HG02981 (cell line): ENCODE measurements around the gene GATA1.

Experiments used
- ATAC-seq: cut with Tn5 transposase; IDR thresholded peaks from one replicate; pipeline ENCODE4 v1.9.1; 2021; ENCODE audit warnings: mild to moderate bottlenecking, moderate library complexity; ENCODE audit not compliant: unreplicated experiment

Gene GATA1

DNA sequence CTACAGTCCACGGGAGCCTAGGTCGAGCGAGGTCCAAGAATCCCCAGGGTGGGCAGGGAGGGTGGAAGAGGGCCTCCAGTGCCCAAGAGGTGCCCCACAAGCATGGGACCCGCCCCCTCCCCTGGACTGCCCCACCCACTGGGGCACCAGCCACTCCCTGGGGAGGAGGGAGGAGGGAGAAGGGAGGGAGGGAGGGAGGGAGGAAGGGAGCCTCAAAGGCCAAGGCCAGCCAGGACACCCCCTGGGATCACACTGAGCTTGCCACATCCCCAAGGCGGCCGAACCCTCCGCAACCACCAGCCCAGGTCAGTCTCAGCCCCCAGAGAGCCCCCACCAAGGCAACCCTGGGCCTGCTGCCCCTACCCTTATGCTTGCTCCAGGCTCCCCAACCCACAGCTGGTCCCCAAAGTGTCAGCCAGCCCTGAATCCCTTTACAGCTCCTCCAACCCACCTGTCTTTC, at the start of gene GATA1:
Gene GATA1 (plus strand): TSS at position 250 of the 460 bp plus-strand sequence. CDS start 4,520 bp downstream, outside the sequence.
- ATAC-seq: no peak

DNA sequence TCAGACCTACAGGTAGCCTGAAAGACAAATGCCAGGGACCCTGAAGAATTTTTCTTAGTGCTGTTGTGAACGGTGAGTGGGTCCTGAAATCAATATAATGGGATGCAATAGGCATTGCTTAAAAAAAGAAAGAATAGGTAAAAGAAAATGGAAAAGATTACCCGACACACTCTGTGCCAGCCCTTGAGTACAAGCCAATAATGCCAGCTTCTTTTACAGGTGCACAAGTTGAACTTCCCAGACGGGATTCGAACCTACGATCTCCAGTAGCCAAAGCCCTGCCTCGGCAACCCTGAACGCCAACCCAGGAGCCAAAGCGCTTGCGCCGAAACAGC, 49.5 kb upstream of the GATA1 start:
- ATAC-seq: no peak

DNA sequence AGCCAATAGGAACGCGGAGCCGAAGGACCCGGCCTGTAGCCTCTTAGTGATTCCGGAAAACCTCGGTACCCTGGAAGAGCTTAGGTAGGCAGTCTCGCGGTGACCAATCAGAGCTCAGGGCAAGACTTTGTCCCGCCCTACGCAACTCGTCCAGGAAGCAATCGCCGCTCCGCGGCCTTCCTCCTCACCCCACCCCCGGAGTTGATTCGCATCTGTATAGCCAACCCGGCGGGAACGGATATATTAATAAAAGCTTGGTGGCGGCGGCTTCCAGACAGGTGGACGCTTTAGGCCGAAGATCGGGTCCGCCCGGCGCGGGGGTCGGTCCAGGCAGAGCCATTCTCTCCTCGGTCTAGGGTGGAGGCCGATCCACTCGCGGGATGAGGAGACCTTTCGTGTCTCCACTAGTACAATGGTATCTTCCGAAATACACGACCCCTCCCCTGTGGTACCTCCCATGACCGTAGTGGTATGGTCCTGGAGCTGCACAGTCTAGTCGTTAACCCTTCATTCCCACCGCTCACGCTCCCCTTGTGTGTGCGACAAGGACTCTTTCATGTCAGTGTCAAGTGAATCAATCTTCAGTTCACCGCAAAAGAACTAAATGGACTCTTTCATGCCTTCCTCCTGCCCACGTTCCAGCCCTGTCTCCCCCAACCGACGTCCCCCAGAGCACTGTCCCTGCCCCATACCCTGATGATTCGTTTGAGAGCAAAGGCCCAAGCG, 49.0 kb upstream of the GATA1 start:
- peak; percentile 98 for ATAC-seq

DNA sequence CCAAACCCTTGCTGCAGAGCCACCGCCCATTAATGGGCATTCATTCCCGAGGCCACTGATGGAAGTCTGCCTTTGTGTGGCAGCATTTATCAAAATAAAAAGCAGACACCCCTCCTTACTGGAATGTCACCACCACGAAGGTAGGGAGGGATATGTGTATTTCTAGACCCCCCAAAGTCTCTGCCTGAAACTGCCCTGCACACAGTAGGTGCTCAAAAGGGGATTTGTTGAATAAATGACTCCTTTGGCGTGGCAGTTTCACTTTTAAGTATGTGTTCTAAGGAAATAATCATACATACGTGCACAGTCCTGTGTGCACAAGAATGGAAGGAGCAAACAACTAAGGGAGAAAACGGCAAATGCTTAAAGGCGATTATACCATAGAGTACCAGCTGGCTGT, 48.5 kb upstream of the GATA1 start:
- no peak for ATAC-seq

- no peak for ATAC-seq
These were observed 44.6 kb upstream of the GATA1 start for GRCh38 chrX:48741834-48742233.

GRCh38 chrX:48745222-48745621, 41.2 kb upstream of the GATA1 start:
- ATAC-seq: no peak

DNA sequence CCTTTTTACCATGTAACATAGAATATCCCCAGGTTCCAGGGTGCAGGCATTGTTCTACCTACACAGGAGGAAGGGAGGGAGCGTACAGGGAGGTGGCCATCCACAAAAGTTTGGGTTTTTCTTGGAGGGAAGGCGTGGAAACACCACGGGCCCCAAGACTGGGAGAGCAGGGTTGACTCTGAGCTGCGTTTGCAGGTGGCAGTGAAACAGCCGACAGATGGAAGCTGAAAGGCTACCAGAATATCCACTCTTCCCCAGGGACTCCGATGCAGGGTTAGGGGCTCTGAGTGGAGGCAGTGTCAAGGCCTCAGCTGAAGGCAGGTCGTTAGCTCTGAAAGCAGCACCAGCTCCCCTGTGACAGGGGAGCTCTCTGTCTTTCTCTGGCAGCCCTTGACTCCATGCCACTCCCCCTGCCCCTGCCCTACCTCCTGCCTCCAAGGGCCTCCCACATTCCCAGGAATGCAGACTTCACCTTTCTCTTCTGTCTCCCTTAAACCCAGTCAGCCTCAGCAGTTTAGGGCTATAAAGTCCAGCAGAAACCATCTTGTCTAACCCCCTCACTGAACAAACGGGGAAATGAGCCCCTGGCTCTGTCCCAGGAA, 38.9 kb upstream of the GATA1 start:
- ATAC-seq: no peak

DNA sequence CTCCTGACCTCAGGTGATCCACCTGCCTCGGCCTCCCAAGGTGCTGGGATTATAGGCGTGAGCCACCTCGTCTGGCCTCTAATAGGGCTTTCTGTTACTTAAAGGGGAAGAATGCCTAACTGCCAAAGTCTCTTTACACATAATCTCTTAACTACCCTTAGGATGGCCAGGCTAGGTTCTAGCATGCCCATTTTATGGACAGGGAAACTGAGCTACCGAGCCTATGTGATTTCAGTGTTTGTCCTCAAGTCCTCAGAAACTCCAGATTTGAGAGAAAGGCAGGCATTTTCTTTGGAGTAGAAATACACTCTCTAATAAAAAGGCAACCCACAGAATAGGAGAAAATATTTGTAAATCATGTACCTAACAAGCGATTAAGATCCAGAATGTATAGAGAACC, 37.2 kb upstream of the GATA1 start:
- no peak for ATAC-seq

DNA sequence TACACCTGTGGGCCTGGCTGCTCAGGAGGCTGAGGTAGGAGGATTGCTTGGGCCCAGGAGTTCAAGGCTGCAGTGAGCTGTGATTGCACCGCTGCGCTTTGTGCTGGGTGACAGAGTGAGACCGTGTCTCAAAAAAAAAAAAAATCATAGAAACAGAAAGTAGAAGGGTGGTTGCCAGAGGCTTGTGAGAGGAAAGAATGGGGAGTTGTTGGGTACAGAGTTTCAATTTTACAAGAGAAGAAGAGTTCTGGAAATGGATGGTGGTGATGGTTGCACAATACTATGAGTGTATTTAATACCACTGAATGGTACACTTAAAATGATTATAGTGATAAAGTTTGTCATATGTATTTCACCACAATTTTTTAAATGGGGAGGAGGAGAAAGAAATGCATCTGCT, 35.0 kb upstream of the GATA1 start:
- no peak for ATAC-seq

DNA sequence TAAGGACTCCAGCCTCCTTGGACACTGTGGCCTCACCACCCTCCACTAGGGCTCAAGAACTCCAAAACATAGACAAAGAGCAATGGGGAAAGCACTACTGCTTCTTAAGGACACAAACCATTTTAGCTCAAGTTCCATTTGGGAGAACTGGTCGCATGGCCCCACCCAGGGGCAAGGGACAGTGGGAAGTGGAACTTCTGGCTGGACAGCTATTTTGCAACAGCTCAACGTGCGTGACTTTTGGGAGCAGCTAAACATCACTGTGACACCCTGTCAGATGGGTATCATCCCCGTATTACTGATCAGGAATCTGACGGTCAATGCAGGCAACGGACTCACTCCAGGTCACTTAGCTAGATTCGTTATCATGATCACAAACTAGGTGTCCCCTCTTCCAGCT, 33.9 kb upstream of the GATA1 start:
- no peak for ATAC-seq

GRCh38 chrX:48753708-48754228, 32.6 kb upstream of the GATA1 start:
- no peak for ATAC-seq

DNA sequence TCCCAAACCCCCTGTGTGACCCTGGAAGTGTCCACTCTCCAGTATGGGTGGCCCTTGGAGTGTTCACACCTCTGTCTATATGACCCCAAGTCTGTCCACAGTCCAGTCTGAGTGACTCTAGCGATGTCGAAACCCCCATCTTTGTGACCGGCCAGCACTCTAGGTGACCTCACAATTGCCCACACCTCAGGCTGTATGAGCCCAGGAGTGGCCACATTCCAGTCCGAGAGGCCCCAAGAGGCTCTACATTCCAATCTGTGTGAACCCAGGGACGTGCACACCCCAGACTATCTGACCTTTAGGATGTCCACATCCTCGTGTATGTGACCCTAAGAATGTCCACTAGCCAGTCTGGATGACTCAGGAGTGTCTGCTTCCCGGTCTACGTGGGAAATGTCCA, 32.2 kb upstream of the GATA1 start:
- ATAC-seq: no peak

DNA sequence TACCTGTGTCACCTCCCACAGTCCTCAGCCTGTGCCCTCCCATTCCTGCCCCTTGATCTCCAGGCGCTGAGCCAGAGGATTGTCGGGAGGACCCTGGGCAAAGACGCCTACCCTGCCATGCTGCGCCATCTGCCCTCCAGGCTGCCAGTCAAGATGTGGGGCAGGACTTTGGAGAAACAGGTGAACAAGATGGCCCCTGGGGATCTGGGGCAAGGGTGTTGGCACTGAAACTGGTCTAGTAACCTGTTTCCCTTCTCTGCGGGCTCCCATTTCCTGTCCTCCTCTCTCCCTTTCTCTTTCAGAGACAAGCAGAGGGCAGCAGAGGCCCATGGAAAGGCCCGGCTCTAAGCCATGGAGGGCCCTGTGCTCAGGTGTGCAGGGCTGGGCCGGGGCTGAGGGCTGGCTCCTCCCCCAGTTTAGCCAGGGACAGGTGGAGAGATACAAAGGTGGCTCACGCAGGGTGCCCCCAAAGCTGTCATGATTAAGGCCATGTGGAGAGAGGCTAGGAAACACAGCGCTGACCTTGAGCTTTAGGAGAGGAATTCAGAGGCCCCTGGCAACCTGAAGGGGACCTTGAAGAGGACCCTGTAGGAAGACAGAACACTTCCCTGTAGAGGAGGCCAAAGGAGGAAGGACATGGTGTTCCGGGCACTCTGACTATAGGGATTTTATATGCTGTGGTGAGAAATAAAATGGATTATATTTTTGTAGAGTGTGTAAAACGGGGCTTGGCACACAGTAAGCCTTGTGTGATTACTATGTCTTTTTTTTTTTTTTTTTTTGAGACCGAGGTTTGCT, 24.5 kb upstream of the GATA1 start, which contains the start of gene GLOD5:
Gene GLOD5 (plus strand): TSS at position 74 of the 798 bp plus-strand sequence. CDS start 44 bp downstream, at position 118.
- ATAC-seq: no peak

DNA sequence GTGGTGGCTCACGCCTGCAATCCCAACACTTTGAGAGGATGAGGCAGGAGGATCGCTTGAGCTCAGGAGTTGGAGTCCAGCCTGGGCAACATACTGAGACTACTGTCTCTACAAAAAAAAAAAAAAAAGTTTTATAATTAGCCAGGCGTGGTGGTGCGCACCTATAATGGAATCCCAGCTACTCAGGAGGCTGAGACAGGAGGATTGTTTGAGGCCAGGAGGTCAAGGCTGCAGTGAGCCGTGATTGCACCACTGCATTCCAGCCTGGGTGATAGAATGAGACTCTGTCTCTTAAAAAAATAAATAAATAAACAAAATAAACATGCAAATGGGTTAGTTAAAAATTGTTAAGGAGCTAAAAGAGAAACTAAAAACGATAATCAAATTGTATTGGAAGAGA, 17.2 kb upstream of the GATA1 start:
- ATAC-seq: no peak

DNA sequence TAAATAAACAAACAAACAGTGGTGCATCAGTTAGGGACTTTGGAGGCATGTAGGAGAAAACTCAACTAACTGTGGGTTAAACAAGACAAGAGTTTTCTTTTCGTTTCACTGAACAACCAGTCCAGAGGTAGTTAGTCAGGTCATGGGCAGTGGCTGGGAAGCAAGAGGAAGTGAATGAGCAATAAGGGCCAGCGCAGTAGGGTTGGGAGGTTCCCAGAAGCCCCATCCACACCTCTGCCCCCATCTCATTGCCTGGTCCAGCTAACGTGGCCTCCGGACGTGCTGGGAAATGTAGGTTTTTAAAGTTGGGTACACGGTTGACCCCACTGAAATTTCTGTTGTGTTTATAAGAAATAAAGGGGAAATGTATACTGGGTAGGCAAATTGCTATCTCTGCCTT, 16.1 kb upstream of the GATA1 start:
- ATAC-seq: no peak

DNA sequence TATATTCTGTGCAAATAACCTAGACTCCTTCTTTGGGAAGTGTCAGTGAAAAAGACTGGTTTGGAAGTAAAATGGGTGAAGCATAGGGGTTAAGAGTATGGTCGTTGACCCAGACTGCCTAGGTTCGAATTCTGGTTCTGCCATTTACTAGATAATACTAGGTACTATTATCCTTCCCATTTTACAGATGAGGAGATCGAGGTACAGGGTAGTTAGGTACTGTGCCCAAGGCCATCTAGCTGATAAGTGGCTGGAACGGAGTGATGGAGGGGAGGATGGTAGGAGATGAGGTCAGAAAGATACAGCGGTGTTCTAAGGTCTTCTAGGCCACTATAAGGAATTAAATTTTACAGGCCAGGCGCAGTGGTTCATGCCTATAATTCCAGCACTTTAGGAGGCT, 13.8 kb upstream of the GATA1 start:
- ATAC-seq: no peak

- no peak for ATAC-seq
These were observed 9.5 kb upstream of the GATA1 start for GRCh38 chrX:48776818-48777439.

DNA sequence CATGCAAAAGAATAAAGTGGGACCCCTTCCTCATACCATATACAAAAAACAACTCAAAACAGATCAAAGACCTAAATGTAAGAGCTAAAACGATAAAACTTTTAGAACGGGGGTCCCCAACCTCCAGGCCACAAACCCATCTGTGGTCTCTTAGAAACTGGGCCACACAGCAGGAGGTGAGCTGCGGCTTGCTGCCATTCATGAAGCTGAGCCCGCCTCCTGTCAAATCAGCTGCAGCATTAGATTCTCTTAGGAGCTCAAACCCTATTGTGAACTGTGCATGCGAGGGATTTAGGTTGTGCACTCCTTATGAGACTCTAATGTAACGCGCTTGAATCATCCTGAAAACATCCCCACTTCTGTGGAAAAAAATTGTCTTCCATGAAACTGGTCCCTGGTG, 7.0 kb upstream of the GATA1 start:
- ATAC-seq: no peak

GRCh38 chrX:48781705-48782104, 4.7 kb upstream of the GATA1 start:
- no peak for ATAC-seq

DNA sequence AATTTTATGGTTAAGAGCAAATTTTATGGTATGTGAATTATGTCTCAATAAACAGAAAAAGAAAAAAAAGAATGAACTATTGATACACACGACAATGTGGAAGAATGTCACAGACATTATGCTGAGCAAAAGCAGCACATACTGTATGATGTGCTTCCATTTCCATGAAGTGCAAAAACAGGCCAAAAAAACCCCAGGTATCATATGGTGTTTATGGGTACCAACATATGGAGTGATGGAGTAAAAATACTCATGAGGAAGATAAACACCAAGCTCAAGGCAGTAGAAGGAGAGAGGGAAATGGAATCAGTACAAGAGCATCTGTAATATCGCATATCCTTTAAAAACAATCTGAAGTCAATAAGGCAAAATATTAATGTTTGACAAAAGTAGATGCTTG, 4.2 kb upstream of the GATA1 start:
- ATAC-seq: no peak

- no peak for ATAC-seq
These were observed 3.6 kb upstream of the GATA1 start for GRCh38 chrX:48782795-48783194.
